Neural cell (in vitro differentiated cells): Measurements from ENCODE around the gene TEDC1.

Experiments used
- CTCF ChIP-seq: fragments of 450-650 bp; IDR thresholded peaks from 2 replicates; pipeline ENCODE4 v1.5.1; 2014; ENCODE audit warnings: antibody characterized with exemption, mild to moderate bottlenecking, moderate library complexity; ENCODE audit not compliant: poor library complexity, severe bottlenecking
- EP300 ChIP-seq: fragments of 450-650 bp; conservative IDR thresholded peaks from 2 replicates; pipeline ENCODE4 v1.6.1; 2014; ENCODE audit warnings: antibody characterized with exemption, mild to moderate bottlenecking, moderate library complexity; ENCODE audit not compliant: poor library complexity, severe bottlenecking
- REST ChIP-seq: IDR thresholded peaks from 2 replicates; pipeline ENCODE4 v1.6.1; 2012; ENCODE audit warnings: borderline replicate concordance
- TAF1 ChIP-seq: IDR thresholded peaks from 2 replicates; pipeline ENCODE4 v1.6.1; 2012; ENCODE audit warnings: low read depth

GRCh38 chr14:105482486-105483110 is 8.4 kb upstream of the TEDC1 start:
- TF ChIP-seq EP300 (no peak), REST (no peak), CTCF (no peak), TAF1 (no peak)
